Activated CD8-positive, alpha-beta memory T cell treated with anti-CD3 and anti-CD28 coated beads for 48 hours (primary cell): ENCODE data around the gene UCP1.

ENCODE experiments used
- DNase-seq, 3 experiments: peaks; one replicate each; pipeline ENCODE4 v3.0.0-alpha.2; 2020; ENCODE audit warnings: low read depth in 2 of 3, low spot score in 2 of 3

The UCP1 gene

GRCh38 chr4:140568507-140569306 is at the start of gene UCP1:
UCP1 (minus strand) TSS chr4:140568961; CDS start chr4:140568729, 232 bp downstream.
- DNase-seq: no peak

DNA sequence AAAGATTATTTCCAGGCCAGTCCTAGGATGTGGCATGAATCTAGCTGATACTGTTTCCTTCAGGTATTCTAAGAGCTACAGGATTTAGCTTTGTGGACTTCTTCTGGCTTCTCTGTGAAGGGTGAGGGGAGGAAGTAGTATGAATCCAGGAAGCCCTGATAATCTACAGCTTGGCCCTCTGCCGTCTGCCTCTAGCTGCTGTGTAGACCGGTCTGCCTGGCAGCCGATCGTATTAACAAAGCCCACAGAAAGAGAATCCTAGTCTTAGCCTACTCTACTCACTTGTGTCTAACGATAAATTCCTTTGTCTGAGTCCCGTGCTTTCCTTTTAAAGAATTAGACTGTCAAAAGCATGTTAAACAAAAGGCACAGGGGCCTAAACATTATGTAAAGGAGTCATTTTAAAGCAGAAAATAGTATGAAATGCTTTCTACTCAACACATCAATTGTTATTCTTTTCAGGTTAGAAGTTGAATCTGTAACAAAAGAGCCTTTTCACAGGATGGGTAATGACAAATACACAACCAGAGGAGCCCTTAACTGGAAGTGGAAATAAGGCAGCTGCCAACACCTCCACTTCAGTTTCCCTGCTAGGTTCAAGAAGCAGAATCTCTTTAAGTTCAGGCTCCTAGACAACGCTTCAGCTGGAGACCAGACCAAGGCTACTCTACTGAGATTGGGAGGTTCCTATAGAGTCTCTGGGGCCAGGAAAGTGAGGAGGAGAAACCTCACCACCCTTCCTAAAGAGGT is 48.9 kb upstream of the UCP1 start:
- no peak for DNase-seq

- no peak for DNase-seq
Observed at GRCh38 chr4:140615451-140615850, 46.7 kb upstream of the UCP1 start.

GRCh38 chr4:140612357-140612756 is 43.6 kb upstream of the UCP1 start:
- DNase-seq: no peak

- DNase-seq: no peak
Observed at GRCh38 chr4:140611854-140612253, 43.1 kb upstream of the UCP1 start.

- no peak for DNase-seq
Observed at GRCh38 chr4:140609548-140610425, 41.0 kb upstream of the UCP1 start.

GRCh38 chr4:140607852-140608251 is 39.1 kb upstream of the UCP1 start:
- no peak for DNase-seq

DNA sequence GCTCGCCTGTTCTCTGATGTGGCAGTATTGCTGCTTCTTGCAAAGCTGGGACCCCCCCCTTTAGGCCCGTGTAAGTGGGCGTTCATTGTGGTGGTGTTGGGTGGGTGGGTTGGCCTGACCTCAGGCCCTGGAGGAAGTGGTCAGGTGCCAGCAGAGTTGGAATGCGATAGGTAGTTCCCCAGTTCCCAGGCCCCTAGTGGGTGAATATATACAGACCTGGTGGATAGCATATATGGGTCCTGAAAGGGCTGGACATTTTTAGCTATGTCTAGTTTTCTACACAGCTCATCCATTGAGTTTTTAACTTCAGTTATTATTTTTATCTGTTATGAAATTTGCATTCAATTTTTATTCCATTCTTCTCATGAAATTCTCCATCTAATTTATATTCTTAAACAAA is 35.8 kb upstream of the UCP1 start:
- no peak for DNase-seq

- DNase-seq: no peak
Observed at GRCh38 chr4:140603286-140603685, 34.5 kb upstream of the UCP1 start.

- no peak for DNase-seq
Observed at GRCh38 chr4:140602714-140603113, 34.0 kb upstream of the UCP1 start.

GRCh38 chr4:140600408-140600807 is 31.6 kb upstream of the UCP1 start:
- DNase-seq: no peak

DNA sequence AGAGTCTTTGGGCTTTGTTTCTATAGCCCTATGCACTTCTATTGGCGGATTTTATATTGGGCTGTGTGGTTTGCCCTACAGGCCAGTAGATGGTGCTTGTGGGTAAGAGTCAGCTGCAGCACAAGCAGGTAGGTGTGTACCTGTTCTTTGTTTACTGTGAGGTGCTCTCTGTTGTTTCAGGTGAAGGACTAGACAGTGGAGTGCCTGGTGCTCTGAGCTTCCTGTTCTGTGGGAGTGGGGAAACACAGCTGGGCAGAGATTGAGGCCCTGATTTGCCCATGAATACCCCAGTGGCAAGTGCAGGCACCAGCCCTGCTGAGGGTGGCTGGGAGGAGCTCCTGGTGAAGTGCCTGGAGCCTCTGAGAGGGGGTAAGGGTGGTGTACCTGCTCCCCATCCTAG is 26.3 kb upstream of the UCP1 start:
- no peak for DNase-seq

DNA sequence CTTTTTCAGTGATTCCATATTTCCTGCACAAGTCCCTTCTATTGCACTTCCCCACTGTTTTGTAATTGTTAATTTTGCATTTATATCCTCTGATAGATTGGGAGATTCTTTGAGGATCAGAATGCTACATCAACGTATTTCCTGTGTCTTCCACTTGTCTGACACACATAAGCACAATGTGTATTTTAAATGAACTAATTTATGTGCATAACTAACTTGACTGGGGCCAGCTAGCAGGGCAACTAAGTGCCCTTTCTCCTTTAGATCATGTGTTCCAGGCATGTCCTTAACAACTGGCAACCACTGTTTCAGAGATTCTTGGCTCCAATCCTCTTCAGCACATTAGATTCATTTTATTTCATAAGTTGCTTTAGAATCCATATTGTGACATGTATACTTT is 15.7 kb upstream of the UCP1 start:
- no peak for DNase-seq

GRCh38 chr4:140581078-140581477 is 12.3 kb upstream of the UCP1 start:
- DNase-seq: no peak

DNA sequence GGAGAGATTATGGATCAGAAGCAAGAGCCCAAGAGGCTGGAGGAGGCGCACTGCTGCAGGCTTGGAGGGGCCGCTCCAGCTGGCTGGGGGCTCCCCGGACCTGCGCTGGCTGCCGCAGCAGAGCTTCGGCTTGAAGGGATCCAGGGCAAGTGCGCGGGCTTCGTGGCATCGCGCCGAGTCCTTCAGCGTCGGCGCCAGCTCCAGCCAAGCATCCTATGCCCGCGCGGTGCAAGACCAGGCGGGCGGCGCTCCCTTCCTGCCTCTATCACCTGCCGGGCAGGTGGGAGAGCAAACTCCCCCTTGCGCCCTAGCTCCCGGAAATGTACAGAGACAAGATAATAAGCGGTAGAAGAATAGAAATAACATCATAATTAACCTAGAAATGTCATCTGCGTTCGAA is 10.5 kb upstream of the UCP1 start:
- DNase-seq: no peak

GRCh38 chr4:140575489-140575888 is 6.7 kb upstream of the UCP1 start:
- DNase-seq: no peak

DNA sequence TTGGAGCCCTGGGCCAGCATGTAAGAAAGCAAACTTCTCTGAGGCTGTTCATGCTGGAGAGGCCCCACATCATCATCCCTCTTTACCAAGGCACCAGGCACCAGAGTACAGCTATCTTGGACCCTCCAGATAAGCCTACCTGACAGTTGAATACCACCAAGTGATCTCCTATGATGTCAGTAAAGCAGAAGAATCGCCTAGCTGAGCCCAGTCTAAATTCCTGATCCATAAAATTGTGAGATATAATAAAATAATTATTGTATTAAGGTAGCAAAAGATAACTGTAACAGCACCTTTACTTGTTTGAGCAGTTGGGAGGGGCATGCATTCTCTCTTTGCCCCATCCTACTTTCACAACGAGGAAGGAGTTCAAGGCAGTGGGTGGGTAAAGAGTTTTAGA is 2.9 kb upstream of the UCP1 start:
- no peak for DNase-seq

DNA sequence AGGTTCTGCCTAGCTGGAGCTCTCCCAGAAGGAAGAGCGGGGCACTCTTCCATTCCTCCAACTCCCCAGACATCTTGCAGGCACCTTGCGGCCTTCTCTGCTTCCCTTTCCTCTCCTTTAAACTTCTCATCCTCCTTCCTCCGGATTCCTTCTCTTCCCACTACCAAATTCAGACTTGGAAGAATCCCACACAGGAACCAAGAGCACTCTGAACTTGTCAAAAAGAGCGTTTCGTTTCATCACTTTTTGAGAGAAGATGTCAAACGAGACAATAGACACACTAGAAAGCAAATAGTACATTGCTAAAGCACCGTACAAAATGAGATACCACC is 512 bp upstream of the UCP1 start:
- no peak for DNase-seq

DNA sequence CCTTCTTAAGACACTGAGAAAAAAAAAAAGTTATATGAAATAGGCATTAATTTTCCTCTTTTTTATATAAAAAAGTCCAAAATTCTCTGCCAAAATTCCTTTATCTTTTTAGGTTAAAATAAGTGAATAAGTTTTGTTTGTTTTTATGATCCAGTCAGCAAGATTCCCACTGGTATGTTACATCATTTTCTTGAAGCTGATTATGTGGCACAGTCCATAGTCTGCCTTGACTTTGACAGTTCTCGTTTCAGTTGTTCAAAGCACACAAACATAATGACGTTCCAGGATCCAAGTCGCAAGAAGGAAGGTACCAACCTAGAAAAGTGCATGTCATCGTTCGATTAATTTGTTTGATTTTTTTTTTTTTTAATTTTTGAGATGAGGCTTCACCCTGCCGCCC is 9.1 kb downstream of the UCP1 start:
- DNase-seq: no peak

DNA sequence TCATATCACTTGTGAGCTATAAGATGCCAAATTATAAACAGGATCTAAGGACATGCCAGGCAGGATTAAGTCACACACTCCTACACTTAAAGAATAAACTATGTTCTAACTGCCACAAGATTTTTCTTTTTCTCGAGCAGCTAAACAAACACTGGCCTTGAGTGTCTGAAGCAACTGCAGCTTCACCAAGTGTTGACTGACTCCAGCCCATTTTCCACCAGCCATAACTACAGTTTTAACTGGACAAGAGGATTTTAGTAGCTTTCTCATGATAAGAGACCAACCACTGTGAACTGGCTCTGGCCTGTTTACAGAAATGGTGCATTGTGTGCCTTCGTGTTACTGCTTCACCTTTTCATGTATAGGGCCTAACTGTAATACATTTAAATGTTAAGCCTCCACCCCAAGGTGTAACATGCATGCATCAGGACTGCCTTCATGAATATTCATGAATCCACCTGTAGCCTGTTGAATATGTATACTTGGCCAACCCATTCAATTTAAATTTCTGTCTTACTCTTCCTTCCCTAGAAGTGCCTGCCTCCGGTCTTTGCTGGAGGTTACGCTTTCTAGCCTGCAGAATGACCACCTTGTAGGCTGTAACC is 10.8 kb downstream of the UCP1 start:
- DNase-seq: no peak

DNA sequence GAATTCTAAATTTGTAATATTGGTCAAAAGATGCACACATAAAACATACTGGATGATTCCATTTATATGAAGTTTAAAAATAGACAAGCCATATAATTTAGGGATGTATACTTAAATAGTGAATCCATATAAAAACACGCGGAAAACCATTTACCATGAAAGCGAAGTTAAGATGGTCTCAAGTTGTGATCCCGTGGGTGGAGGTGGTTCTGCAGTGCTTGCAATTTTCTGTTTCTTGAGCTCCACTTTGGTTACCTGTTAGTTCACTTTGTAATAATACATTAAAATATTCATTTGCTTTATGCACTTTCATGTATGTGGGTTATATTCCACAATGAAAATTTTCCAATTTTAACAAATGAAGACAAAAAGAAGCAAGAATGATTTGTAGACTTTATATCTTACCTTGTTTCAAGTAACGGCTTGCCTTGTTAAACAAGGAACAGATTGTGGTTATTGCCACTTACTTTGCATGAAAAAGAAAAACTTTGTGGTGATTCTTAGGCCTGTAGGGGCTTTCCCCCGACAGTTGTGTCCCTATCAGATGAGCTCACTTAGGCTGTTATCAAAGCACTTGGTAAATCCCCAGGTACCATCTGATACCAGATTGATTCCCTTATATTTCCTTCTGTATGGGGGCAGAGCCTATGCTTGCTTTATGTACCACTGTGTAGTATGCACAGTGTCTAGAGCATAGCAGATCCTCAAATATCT is 12.2 kb downstream of the UCP1 start:
- no peak for DNase-seq
